DMS53 (cell line): Measurements from ENCODE around the gene JAZF1.
A peak's percentile ranks its signal among the peaks of the same experiment; 100 is the strongest.

ENCODE experiments used
- DNase-seq: peaks from one replicate; lab custom pipeline; 2025; lab: John Stamatoyannopoulos, UW

JAZF1 gene

GRCh38 chr7:27969346-27969745, 211.2 kb downstream of the JAZF1 start:
- no peak for DNase-seq

GRCh38 chr7:27967639-27968038, 213.0 kb downstream of the JAZF1 start:
- DNase-seq, result no peak

GRCh38 chr7:27966219-27966780, 214.3 kb downstream of the JAZF1 start:
- DNase-seq, result no peak

GRCh38 chr7:27965650-27966049, 214.9 kb downstream of the JAZF1 start:
- DNase-seq, result no peak

GRCh38 chr7:27964820-27965219, 215.8 kb downstream of the JAZF1 start:
- no peak for DNase-seq

- no peak for DNase-seq
Observed at GRCh38 chr7:27963056-27963455, 217.5 kb downstream of the JAZF1 start.

- no peak for DNase-seq
Observed at GRCh38 chr7:27962273-27962672, 218.3 kb downstream of the JAZF1 start.

- peak; percentile 44 for DNase-seq
Observed at GRCh38 chr7:27961255-27961654, 219.3 kb downstream of the JAZF1 start.

GRCh38 chr7:27960415-27960814, 220.2 kb downstream of the JAZF1 start:
- DNase-seq, result no peak

GRCh38 chr7:27958933-27959548, 221.6 kb downstream of the JAZF1 start:
- DNase-seq, result no peak

GRCh38 chr7:27955596-27955995, 225.0 kb downstream of the JAZF1 start:
- no peak for DNase-seq

- no peak for DNase-seq
Observed at GRCh38 chr7:27955011-27955410, 225.6 kb downstream of the JAZF1 start.

GRCh38 chr7:27953777-27954176, 226.8 kb downstream of the JAZF1 start:
- DNase-seq, result no peak

- peak; percentile 20 for DNase-seq
Observed at GRCh38 chr7:27953361-27953760, 227.2 kb downstream of the JAZF1 start.

GRCh38 chr7:27952456-27953285, 227.9 kb downstream of the JAZF1 start:
- DNase-seq, result no peak

- no peak for DNase-seq
Observed at GRCh38 chr7:27950123-27950522, 230.5 kb downstream of the JAZF1 start.

GRCh38 chr7:27948861-27949260, 231.7 kb downstream of the JAZF1 start:
- DNase-seq, result no peak

- DNase-seq, result no peak
Observed at GRCh38 chr7:27947586-27948278, 232.9 kb downstream of the JAZF1 start.

- no peak for DNase-seq
Observed at GRCh38 chr7:27946351-27946750, 234.2 kb downstream of the JAZF1 start.

- no peak for DNase-seq
Observed at GRCh38 chr7:27945058-27945795, 235.4 kb downstream of the JAZF1 start.

- no peak for DNase-seq
Observed at GRCh38 chr7:27944643-27945042, 236.0 kb downstream of the JAZF1 start.

- DNase-seq, result no peak
Observed at GRCh38 chr7:27943241-27943640, 237.4 kb downstream of the JAZF1 start.
